GM21381 (cell line): ENCODE data around the gene ANKRD29.
"Not testable (repeated sequence)": the region's sequence is repeated elsewhere in the genome, so short reads cannot be mapped to it uniquely, and the experiment has no call there.

Experiments used
- ATAC-seq: cut with Tn5 transposase; IDR thresholded peaks from one replicate; pipeline ENCODE4 v1.9.1; 2021; ENCODE audit warnings: mild to moderate bottlenecking, moderate library complexity; ENCODE audit not compliant: unreplicated experiment

Gene ANKRD29

DNA sequence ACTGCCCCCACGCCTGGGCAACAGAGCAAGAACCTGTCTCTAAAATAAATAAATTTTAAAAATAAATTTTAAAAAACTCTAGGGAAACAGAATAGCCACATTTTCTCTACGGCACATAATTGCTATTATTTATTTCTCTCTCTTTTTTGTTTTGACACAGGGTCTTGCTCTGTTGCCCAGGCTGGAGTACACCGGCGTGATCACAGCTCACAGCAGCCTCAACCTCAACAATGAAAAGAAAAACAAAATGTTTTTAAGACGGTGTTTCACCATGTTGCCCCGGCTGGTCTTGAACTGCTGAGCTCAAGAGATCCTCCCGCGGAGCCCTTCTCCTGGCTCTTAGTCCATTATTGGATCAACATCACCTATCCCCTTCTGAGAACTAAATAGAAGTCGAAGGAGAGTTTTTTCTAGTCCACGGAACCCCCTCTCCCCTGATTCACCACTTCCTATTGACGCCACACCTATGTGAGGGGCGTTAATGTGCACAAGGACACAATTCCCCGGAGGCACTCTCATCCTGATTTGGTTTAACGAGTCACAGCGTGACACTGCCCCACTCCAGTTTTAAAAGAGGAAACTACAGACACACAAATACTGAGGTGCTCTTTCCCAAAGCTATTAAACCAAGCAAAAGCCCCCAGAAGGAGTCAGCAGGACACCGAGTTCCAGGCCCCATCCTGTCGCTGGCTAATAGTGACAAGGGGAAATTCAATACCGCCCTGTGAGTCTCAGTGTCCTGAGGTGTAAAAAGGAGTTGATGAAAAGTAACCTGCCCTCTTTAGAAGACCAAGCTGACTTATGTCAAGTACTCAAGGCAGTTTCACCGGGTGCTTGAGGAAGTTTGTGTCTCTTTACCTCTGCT is 77.5 kb downstream of the ANKRD29 start:
- ATAC-seq, result no peak

DNA sequence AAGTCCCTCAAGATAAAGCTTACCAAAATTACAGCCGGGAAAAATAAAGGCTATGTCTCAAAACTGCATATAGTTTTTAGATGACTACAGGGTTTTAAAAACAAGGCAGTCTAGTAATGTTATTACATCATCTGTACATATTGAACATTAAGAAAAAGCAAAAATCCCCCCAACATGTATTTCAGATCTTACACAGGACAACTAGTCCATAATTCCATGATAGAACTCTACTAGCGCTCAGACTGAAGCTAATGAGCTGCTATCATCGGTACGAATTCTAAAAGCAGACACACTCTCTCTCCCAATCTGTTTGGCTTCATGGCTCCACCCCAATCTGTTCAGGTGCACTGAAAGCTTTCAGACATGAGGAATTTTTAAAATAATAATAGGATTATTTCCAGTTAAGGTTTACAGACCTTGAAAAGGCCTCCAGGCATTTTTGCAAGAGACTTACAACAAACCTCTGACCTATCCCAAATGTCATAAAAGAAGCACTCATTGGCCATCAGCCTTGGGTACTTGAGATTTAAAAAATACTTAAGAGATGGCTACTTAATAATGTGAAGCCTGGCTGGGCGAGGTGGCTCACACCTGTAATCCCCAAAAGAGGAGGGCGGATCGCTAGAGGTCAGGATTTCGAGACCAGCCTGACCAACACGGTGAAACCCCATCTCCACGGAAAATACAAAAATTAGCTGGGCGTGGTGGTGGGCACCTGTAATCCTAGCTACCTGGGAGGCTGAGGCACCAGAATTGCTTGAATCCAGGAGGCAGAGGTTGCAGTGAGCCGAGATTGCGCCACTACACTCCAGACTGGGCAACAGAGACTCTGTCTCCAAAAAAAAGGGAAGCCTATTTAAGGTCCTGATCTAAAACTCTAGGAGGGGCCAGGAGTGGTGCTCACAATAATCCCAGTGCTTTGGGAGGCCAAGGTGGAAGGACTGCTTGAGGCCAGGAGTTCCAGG is 78.4 kb downstream of the ANKRD29 start:
- no peak for ATAC-seq

DNA sequence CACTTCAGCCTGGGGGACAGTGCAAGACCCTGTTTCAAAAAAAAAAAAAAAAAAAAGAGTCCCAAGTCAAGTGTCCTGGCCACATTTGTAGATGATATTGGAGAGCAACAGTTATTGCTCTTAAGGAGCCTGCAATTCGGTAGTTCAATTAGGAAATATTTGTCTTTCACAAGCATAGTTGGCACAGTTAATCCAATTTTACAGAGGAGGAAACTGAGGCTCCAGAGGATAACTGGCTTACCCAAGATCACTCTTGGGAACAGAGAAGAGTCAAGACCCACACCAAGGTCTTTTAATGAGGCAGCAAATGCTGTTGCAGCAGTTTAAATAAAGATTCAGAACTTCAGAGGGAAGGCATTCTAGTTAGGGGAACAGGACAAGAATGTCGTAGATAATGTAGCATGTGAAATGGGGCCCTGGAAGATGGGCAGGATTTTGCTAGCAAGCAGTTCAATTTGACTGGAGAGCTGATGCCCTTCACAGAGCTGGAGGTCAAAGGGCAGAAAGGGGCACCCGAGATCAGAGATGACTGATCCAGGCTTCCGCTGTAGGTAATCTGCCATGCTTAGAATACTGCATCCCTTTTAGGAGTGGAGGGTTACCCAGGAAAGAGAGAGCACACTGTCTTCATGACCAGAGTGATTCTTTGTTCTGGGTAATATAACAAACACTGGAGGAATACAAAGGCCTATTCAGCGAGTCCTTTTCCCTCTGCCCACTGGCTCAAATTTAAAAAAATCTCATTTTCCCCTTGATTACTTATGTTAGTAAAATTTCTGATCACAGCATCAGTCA is 79.4 kb downstream of the ANKRD29 start:
- no peak for ATAC-seq

DNA sequence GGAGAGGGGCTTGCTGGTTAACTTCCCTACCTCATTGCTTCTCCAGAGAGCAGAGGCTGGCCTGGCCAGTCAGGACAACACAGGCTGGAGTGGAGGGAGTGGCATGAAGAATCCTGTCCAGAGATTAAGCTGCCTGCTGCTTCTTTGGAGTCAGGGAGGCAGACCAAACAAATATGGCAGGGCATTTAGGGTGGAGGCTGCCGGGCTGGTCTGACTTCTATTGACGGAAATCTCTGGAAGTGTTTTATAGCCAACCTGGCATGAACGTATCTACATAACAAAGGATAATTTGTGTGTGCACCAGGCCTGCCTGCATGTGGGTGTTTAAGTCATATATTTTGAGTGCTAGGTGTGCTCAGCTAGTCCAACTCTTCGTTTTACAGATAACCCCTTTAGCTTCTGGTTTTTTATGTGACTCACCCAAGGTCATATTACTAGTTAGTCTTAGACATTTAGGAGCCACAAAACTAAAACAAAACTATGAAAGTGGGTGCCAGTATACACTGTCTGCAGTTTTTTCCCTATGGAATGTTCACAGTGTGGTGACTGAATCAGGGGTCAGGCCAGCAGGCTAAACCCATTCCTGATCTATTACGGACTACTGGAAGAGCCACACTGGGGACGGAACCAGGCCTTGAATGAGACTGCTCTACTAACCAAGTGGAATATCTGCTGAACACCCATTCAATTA is 81.9 kb downstream of the ANKRD29 start:
- ATAC-seq, result no peak

DNA sequence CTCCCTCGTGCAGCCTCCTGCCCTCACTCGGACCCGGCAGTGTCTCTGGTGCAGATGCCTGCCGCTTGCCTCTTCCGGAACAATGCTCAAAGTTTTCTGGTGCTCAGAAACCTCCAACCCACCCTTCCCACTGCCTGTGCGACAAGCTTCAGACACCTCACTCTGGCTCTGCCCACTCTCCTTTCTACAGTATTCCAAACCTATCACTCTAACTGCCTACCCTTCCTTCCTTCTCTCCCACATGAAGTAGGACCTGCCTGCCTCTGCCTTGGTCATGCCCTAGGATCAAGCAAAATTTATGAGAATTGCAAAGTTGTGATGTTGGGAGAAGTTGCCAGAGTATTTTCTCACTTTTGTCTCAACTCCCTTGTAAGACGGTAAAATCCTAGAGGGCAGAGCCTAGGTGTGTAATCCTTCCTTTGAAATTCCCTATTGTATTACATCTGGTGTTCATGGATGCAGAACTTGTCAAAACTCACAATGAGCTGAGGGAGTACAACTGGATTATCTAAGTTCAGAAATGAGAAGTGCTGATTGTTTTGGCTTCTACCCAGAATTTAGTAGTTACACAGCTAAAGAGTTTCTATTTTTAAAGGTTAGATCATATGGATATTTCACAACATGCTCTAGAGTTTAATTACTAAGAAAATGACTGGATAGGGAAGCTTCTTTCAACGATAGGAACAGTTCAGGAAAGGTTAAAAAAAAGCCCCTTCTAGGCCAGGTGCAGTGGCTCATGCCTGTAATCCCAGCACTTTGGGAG is 83.6 kb downstream of the ANKRD29 start:
- no peak for ATAC-seq

DNA sequence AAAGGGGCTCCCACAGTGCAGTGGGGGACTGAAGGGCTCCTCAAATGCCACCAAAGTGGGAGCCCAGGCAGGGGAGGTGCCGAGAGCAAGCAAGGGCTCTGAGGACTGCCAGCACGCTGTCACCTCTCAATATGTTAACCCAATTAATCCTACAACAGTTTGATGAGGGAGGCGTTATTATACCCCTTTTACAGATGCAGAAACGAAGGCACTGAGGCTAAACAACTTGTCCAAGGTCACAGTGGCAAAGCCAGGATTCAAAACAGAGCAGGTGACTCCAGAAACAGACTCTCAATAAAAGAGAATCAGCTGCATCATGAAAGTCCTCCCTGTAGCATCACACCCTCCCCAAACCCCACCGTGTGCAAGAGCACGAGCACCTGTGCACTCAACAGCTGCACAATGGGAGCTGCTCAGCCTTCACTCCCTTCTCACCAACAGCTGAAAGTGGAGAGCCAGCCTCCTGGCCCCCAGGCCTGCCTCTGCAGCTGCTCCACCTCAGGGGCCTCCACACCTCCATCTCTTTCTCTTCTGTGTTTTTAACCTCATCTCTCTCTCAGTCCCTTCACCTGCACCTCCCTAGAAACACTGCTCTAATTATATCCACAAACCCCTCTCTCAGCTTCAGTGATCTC is 84.5 kb downstream of the ANKRD29 start:
- no peak for ATAC-seq

DNA sequence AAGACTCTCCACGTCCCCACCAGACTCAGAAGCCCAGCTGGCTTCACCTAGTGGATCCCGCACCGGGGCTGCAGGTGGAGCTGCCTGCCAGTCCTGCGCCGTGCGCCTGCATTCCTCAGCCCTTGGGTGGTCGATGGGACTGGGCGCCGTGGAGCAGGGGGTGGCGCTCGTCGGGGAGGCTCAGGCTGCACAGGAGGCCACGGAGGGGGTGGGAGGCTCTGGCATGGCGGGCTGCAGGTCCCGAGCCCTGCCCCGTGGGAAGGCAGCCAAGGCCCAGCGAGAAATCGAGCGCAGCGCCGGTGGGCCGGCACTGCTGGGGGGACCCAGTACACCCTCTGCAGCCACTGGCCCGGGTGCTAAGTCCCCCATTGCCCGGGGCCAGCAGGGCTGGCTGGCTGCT is 85.2 kb downstream of the ANKRD29 start:
- ATAC-seq, result not testable (repeated sequence)

DNA sequence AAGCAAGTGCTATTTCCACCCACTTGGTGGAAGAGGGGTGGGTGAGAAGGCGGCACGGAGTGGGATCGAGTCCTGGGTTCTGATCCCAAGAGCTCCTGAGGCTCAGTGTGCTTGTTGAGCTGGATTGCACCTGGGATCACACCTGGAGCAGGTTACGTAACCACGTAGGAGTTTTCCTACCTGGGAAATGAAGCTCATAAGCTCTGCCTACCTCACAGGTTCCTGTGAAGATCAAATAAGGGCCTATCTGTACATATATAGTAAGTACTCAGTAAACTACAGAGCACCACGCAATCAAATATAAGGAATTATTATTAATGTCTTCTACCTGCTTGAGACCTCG is 87.4 kb downstream of the ANKRD29 start:
- no peak for ATAC-seq

DNA sequence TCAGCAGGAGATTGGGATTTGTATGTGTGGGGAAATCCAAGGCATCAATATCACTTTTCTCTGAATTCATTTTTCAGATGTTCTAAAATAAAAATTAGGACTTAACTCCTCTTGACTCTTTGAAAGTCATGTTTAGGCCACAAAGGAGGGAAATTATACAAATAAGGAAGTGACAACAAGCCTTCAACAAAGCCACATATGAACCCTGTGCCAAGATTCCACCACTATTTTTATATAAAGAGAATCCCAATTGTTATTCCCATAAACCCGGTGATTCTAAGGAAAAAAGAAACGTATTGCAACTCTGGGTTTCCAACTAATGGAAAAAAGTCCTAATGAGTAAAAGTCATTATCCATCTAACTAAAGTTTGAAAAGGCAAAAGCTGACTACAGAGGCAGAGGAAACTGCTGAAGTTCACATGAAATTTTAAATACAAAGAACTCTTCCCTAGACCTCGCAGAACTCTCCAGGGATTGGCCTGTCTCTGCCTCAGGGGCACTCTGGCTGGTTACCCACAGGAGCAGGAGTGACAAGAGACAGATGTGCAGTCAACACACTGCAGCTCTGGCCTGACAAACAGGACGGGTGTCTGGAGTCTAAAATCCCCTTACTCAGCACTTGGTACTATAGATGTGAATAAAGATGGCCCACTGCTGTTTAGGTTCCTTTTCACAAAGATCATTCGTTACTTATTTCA is 88.0 kb downstream of the ANKRD29 start:
- no peak for ATAC-seq

DNA sequence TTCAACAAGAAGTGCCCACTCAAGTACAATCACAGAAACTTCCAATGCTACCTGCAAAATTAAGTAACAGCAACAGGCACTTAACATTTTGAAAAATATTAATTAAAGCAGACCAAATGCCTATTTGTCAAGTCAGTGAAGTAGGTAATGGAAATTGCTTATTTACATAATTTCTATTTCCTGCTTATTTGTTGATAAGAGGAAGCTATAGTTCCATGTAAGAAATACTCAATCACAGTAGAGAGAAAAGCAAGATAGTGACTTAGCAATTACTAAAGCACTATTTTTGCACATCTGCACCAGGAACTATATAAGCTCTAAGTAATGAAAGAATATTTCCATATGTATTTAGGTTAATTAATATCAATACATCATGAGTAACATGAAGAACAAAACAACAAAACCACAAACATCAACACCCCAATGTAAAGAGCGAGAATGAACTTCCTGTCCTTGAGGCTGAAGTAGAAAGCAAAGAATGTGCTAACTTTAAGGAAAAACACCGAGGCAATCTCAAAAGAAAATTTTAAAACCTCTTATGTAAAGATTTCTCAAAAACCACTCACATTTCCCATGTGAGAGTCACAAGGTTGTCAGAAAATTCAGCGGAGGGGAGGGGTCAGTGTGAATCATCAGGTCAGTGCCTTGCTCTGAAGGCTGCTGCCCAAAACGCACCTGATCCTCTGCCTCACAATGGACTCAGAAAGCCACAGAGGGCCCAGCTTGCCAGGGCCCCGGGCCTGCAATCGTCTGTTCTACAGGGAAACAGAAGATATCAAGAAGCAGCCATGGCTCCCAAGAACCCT is 88.9 kb downstream of the ANKRD29 start:
- no peak for ATAC-seq

DNA sequence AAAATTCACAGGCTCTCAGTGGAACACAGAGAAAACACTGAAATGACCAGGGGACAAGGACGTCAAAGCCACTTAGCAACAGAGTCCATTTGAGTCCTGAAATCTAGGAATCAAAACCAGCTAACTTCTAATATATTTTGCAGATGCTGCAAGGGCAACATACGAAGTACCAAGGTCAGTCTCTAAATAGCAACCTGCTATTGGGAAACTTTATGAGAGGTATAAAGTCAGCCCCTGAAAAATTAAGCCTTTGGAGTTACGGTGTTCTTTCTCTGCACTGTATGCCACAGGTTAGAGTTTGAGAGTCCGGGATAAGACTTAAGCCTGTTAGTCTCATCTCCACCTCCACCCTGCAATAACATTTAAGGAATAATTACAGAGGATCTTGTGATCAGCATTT is 89.7 kb downstream of the ANKRD29 start:
- ATAC-seq, result no peak

DNA sequence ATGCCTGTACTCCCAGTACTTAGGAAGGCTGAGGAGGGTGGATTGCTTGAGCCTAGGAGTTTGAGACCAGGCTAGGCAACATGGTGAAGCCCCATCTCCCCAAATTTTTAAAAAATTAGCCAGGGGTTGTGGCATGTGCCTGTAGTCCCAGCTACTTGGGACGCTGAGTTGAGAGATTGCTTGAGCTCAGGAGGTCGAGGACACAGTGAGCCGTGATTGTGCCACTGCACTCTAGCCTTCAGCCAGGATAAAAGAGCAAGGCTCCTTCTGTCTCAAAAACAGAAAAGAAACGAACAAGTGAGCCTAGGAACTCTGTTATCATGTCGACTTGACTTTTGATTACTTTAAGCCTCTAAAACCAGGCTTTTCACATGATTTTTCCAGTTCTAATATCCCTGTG is 90.1 kb downstream of the ANKRD29 start:
- ATAC-seq, result no peak

DNA sequence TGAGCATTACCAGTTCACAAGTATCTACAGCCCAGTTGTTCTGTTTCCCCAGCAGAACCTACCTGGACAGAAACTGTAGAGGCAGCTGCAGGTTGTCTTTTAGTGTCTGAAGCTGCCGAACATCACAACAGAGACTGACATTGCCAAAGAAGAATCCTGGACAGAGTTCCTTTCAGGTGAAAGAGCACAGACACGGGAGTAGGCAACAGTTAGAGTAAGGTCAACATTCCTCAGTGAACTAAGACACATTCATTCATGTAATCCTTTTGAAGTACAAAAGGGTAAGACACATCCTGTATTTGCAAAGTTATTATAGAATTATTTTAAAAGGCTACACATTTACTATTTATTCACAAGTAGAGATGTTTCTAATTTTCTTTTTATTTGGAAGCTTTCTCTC is 90.7 kb downstream of the ANKRD29 start:
- ATAC-seq, result no peak

DNA sequence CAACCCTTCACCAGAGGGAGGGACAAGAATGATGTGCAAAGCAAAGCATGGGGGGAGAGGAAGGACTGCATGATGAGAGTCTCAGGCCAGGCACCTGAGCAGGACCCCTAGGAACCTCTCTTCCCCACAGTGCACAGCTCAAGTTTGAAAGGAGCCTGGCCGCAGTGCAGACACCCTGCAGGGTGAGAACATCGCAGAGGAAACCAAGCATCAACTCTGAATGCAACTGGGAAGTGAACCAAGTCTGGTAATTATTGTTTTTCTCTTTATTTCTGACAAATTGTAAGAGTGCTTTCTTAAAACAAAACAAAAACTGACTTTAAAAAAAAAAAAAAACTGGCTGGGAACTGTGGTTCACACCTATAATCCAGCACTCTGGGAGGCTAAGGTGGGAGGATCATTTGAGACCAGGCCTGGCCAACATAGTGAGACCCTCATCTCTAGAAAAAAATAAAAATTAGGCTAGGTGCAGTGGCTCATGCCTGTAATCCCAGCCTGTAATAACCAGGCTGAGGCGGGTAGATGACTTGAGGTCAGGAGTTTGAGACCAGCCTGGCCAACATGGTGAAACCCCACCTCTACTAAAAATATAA is 91.7 kb downstream of the ANKRD29 start:
- ATAC-seq, result no peak

DNA sequence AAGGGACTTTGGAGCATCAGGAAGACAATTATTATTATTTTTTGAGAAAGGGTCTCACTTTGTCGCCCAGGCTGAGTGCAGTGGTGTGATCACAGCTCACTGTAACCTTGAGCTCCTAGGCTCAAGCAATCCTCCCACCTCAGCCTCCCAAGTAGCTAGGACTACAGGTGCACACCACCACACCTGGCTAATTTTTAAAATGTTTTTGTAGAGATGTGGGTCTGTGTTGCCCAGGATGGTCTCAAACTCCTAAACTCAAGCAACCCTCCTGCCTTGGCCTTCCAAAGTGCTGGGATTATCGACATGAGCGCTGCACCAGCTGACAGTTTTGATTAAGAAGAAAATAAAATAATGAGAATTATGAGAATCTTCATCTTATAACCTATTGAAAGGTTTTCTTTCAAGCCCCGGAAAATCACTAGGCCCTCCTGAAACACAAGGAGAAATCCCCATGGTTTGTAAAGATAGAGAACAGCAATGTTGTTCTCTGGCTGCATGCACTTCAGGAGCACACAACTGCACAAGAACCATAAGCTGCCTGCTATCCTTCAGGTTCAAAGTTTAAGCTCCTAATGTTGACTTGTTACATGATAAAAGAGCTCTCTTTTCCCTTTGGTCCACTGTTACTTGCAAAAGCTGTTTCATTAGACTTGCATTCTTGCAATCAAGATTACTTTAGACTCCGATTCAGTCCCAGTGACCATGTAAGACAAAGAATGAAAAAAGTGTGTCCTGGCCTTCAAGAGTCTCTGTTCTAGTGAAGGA is 93.2 kb downstream of the ANKRD29 start:
- ATAC-seq, result no peak

DNA sequence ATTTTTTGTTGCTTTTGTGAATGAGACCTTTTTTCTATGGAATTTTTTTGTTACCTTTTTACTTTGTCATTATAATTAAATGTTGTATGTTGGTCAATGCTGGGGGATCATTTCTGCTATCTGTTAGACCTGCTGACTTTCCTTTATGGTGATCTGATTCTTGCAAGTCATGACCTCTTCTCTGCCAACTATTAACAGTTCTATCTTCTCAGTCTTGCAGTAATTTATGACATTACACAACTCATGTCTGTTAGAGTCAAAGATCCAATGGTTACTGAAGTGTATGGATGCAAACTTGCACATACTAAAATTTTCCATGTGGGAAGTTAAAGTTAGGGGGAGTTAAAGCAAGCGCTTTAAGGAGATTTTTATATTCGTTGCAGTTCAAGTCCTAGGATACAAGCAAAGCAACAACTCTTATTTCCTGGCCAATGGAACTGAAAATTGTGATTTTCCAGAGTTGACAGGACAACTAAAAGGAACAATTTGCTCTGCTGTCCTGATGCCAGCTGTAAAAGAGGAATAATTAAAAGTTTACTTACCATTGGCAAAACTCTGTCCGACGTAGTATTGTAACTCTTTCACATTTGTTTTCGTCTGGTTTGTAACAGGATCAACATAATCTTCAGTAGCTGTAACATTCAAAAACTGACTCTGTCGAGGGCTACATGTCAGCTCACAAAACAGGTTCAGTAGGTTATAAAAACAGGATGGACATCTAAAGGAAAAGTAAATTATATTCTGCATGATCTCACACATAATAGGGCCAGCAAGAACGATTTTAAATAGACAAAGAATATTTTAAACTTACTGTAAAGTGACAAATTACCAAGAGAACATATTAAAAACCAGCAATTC is 94.2 kb downstream of the ANKRD29 start:
- no peak for ATAC-seq
